Mesendoderm (in vitro differentiated cells): ENCODE measurements around the gene TP53AIP1.

Source experiments
- DNase-seq: peaks from one replicate; pipeline ENCODE4 v3.0.0; 2013
- H2AK5ac ChIP-seq: 2 replicates; pipeline ENCODE4 v1.6.1; 2013; ENCODE audit warnings: low read length, inconsistent platforms
- H2BK120ac ChIP-seq: 2 replicates; pipeline ENCODE4 v1.6.1; 2013; ENCODE audit warnings: low read depth, mild to moderate bottlenecking, low read length, moderate library complexity, mixed read lengths
- H2BK15ac ChIP-seq: replicated peaks from 2 replicates; pipeline ENCODE4 v1.6.1; 2013; ENCODE audit warnings: low read depth, mild to moderate bottlenecking, moderate library complexity
- H2BK5ac ChIP-seq: 2 replicates; pipeline ENCODE4 v1.6.1; 2013; ENCODE audit warnings: low read length, inconsistent platforms
- H3K18ac ChIP-seq: 2 replicates; pipeline ENCODE4 v1.6.1; 2013; ENCODE audit warnings: mild to moderate bottlenecking, low read length, mixed read lengths
- H3K23ac ChIP-seq: one replicate; pipeline ENCODE4 v1.6.1; 2013; ENCODE audit warnings: low read length
- H3K27ac ChIP-seq: 2 replicates; pipeline ENCODE4 v1.5.1; 2013; ENCODE audit warnings: low read depth, mild to moderate bottlenecking, inconsistent platforms, low read length, moderate library complexity
- H3K27me3 ChIP-seq: 2 replicates; pipeline ENCODE4 v1.6.1; 2013; ENCODE audit warnings: low read length, control low read depth, mild to moderate bottlenecking, inconsistent platforms; ENCODE audit not compliant: insufficient read depth, poor library complexity
- H3K36me3 ChIP-seq: 2 replicates; pipeline ENCODE4 v1.6.1; 2013; ENCODE audit warnings: low read length, inconsistent platforms; ENCODE audit not compliant: control insufficient read depth, insufficient read depth
- H3K4ac ChIP-seq: one replicate; pipeline ENCODE4 v1.6.1; 2013; ENCODE audit warnings: low read depth, mild to moderate bottlenecking, low read length, moderate library complexity
- H3K4me1 ChIP-seq: 2 replicates; pipeline ENCODE4 v1.6.1; 2013; ENCODE audit warnings: low read depth, low read length, inconsistent platforms; ENCODE audit not compliant: control insufficient read depth
- H3K4me2 ChIP-seq: 2 replicates; pipeline ENCODE4 v1.6.1; 2013; ENCODE audit warnings: low read length
- H3K4me3 ChIP-seq: 2 replicates; pipeline ENCODE4 v1.5.1; 2013; ENCODE audit warnings: mild to moderate bottlenecking, low read length
- H3K56ac ChIP-seq: one replicate; pipeline ENCODE4 v1.6.1; 2013; ENCODE audit warnings: low read length
- H3K79me1 ChIP-seq: 2 replicates; pipeline ENCODE4 v1.6.1; 2013; ENCODE audit warnings: low read length, inconsistent platforms
- H3K79me2 ChIP-seq: 2 replicates; pipeline ENCODE4 v1.6.1; 2013; ENCODE audit warnings: mild to moderate bottlenecking, low read length; ENCODE audit not compliant: control insufficient read depth, insufficient read depth
- H3K9ac ChIP-seq: 2 replicates; pipeline ENCODE4 v1.6.1; 2013; ENCODE audit warnings: low read length, inconsistent platforms
- H4K5ac ChIP-seq: one replicate; pipeline ENCODE4 v1.6.1; 2013; ENCODE audit warnings: low read length
- H4K8ac ChIP-seq: one replicate; pipeline ENCODE4 v1.6.1; 2013; ENCODE audit warnings: low read depth, mild to moderate bottlenecking, control low read depth, low read length, moderate library complexity
- WGBS: extraction: QIAGEN DNeasy Blood & Tissue Kit; methylation state at CpG from one replicate; pipeline ENCODE4 v1.1.7; 2013; ENCODE audit warnings: low lambda C conversion rate, missing lambda C conversion rate; ENCODE audit not compliant: insufficient coverage; ENCODE audit errors: extremely low coverage; 5-methylcytosine and 5-hydroxymethylcytosine counted together

Gene TP53AIP1

GRCh38 chr11:128913806-128914205, 28.9 kb downstream of the TP53AIP1 start:
- Histone ChIP-seq H4K8ac (no peak overlapping the region), H3K23ac (no peak overlapping the region), H3K36me3 (no peaks in the 10 kb centered on the region), H3K79me1 (no peaks in the 10 kb centered on the region), H2BK120ac (no peak overlapping the region), H3K18ac (no peak overlapping the region), H3K4me3 (no peak overlapping the region), H2AK5ac (no peak overlapping the region), H3K4me1 (no peaks in the 10 kb centered on the region), H2BK15ac (no peak overlapping the region), H3K4me2 (no peak overlapping the region), H3K27ac (no peak overlapping the region), H2BK5ac (no peak overlapping the region), H4K5ac (no peak overlapping the region), H3K4ac (no peak overlapping the region), H3K9ac (no peak overlapping the region), H3K56ac (no peak overlapping the region), H3K27me3 (no peaks in the 10 kb centered on the region), H3K79me2 (no peaks in the 10 kb centered on the region)
- WGBS = no CpG with 5 or more reads among the region's 5 CpGs
- DNase-seq = no peak

GRCh38 chr11:128911701-128912100, 31.0 kb downstream of the TP53AIP1 start:
- no peaks in the 10 kb centered on the region for H3K4me1 ChIP-seq
- H3K36me3 ChIP-seq = no peaks in the 10 kb centered on the region
- H4K8ac ChIP-seq = no peak overlapping the region
- H3K79me1 ChIP-seq = no peaks in the 10 kb centered on the region
- H3K27ac ChIP-seq = no peak overlapping the region
- H2BK5ac ChIP-seq = no peak overlapping the region
- no peak overlapping the region for H2AK5ac ChIP-seq
- H3K27me3 ChIP-seq = peaks cover 2% of the 10 kb centered on the region
- no peak overlapping the region for H4K5ac ChIP-seq
- no peak overlapping the region for H3K23ac ChIP-seq
- H3K4me2 ChIP-seq = no peak overlapping the region
- H3K56ac ChIP-seq = no peak overlapping the region
- H3K18ac ChIP-seq = no peak overlapping the region
- no peaks in the 10 kb centered on the region for H3K79me2 ChIP-seq
- no peak overlapping the region for H2BK120ac ChIP-seq
- no peak overlapping the region for H2BK15ac ChIP-seq
- H3K9ac ChIP-seq = no peak overlapping the region
- WGBS = no CpG with 5 or more reads among the region's 18 CpGs
- DNase-seq = no peak
- H3K4me3 ChIP-seq = no peak overlapping the region
- H3K4ac ChIP-seq = no peak overlapping the region

- H3K79me2 ChIP-seq = no peaks in the 10 kb centered on the region
- H3K79me1 ChIP-seq = no peaks in the 10 kb centered on the region
- H2AK5ac ChIP-seq = no peak overlapping the region
- H2BK5ac ChIP-seq = no peak overlapping the region
- peaks cover 4% of the 10 kb centered on the region for H3K27me3 ChIP-seq
- no peak overlapping the region for H3K23ac ChIP-seq
- H4K5ac ChIP-seq = no peak overlapping the region
- H3K4ac ChIP-seq = no peak overlapping the region
- no peak overlapping the region for H3K18ac ChIP-seq
- H3K27ac ChIP-seq = no peak overlapping the region
- no peak overlapping the region for H3K4me3 ChIP-seq
- no peak overlapping the region for H3K9ac ChIP-seq
- no peak overlapping the region for H3K56ac ChIP-seq
- no peaks in the 10 kb centered on the region for H3K4me1 ChIP-seq
- no peak overlapping the region for H2BK120ac ChIP-seq
- no peak overlapping the region for H2BK15ac ChIP-seq
- H3K4me2 ChIP-seq = no peak overlapping the region
- WGBS = no CpG with 5 or more reads among the region's 17 CpGs
- H4K8ac ChIP-seq = no peak overlapping the region
- H3K36me3 ChIP-seq = no peaks in the 10 kb centered on the region
- DNase-seq = no peak
Measured at GRCh38 chr11:128911239-128911638, 31.4 kb downstream of the TP53AIP1 start.

GRCh38 chr11:128910576-128910975, 32.1 kb downstream of the TP53AIP1 start:
- H3K23ac ChIP-seq = no peak overlapping the region
- no peak overlapping the region for H3K18ac ChIP-seq
- H3K4ac ChIP-seq = no peak overlapping the region
- H3K27me3 ChIP-seq = peaks cover 6% of the 10 kb centered on the region
- H2AK5ac ChIP-seq = no peak overlapping the region
- no peaks in the 10 kb centered on the region for H3K79me2 ChIP-seq
- no peaks in the 10 kb centered on the region for H3K36me3 ChIP-seq
- no peak overlapping the region for H3K27ac ChIP-seq
- H3K4me1 ChIP-seq = no peaks in the 10 kb centered on the region
- no peak overlapping the region for H4K5ac ChIP-seq
- no peak for DNase-seq
- H3K4me2 ChIP-seq = no peak overlapping the region
- H3K56ac ChIP-seq = no peak overlapping the region
- no peak overlapping the region for H3K9ac ChIP-seq
- H2BK120ac ChIP-seq = no peak overlapping the region
- H4K8ac ChIP-seq = no peak overlapping the region
- H3K79me1 ChIP-seq = no peaks in the 10 kb centered on the region
- H2BK15ac ChIP-seq = no peak overlapping the region
- no peak overlapping the region for H2BK5ac ChIP-seq
- WGBS = no CpG with 5 or more reads among the region's 3 CpGs
- no peak overlapping the region for H3K4me3 ChIP-seq

- H3K23ac ChIP-seq = no peak overlapping the region
- no peak overlapping the region for H2BK15ac ChIP-seq
- H3K9ac ChIP-seq = no peak overlapping the region
- WGBS = no CpG with 5 or more reads among the region's 8 CpGs
- H3K4ac ChIP-seq = no peak overlapping the region
- peaks cover 7% of the 10 kb centered on the region for H3K27me3 ChIP-seq
- H2AK5ac ChIP-seq = no peak overlapping the region
- no peak for DNase-seq
- peaks cover under 1% of the 10 kb centered on the region for H3K4me1 ChIP-seq
- H2BK120ac ChIP-seq = no peak overlapping the region
- H3K27ac ChIP-seq = no peak overlapping the region
- no peak overlapping the region for H3K4me3 ChIP-seq
- no peaks in the 10 kb centered on the region for H3K79me2 ChIP-seq
- H3K56ac ChIP-seq = no peak overlapping the region
- H4K5ac ChIP-seq = no peak overlapping the region
- H4K8ac ChIP-seq = no peak overlapping the region
- H2BK5ac ChIP-seq = no peak overlapping the region
- H3K36me3 ChIP-seq = no peaks in the 10 kb centered on the region
- H3K79me1 ChIP-seq = no peaks in the 10 kb centered on the region
- H3K18ac ChIP-seq = no peak overlapping the region
- H3K4me2 ChIP-seq = no peak overlapping the region
Measured at GRCh38 chr11:128909438-128910125, 33.1 kb downstream of the TP53AIP1 start.
